GM19467 (cell line): ENCODE results near the gene MALT1.
A peak's percentile ranks its signal among the peaks of the same experiment; 100 is the strongest.
"Not testable (repeated sequence)": the region's sequence is repeated elsewhere in the genome, so short reads cannot be mapped to it uniquely, and the experiment has no call there.

Experiments used
- ATAC-seq: cut with Tn5 transposase; IDR thresholded peaks from one replicate; pipeline ENCODE4 v1.9.1; 2021; ENCODE audit warnings: mild to moderate bottlenecking, moderate library complexity; ENCODE audit not compliant: unreplicated experiment

Gene MALT1

GRCh38 chr18:58671111-58671631 is at the start of gene MALT1:
TSS of gene MALT1 (plus strand) at chr18:58671465. CDS start at chr18:58671644, 179 bp downstream.
- ATAC-seq, result peak; percentile 76

DNA sequence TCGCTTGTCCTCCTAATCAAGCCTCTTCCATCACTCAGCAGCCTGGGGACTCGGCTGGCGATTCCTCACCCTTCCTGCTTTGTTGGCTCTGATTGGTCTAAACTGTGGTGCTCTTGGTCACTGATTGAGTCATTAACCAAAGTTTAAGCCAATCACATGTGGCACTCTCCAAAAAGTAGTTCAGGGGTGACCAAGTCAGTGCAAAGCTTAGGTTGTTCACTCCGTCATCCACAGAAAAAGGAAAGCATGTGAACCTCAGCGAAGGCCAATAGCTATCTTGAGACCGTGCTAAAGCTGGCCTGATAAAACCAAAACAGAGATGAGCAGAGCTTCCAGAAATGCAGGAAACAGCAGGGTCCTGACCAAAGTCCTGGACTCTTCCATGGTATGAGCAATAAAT is 47.3 kb upstream of the MALT1 start:
- ATAC-seq, result no peak

- no peak for ATAC-seq
These were observed 45.4 kb upstream of the MALT1 start for GRCh38 chr18:58625839-58626238.

DNA sequence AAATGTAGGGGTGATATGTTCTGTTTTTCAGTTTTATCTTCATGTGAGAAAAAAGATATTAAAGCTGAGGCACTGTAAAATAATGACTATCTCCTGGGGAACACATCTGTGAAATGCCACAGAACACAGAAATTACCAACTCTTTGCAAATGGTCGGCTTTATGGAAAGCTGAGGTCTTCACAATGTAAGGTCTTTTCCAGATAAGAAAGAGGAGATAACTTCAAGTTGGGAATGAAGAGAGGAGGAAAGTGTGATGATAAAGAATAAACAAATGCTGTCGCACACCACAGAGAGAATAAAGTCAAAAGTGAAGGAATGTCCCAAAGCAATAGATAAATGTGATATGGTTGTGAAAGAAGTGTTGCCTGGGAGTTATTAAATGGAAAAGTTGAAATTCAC is 41.2 kb upstream of the MALT1 start:
- ATAC-seq, result no peak

- ATAC-seq, result no peak
These were observed 40.0 kb upstream of the MALT1 start for GRCh38 chr18:58631301-58631700.

DNA sequence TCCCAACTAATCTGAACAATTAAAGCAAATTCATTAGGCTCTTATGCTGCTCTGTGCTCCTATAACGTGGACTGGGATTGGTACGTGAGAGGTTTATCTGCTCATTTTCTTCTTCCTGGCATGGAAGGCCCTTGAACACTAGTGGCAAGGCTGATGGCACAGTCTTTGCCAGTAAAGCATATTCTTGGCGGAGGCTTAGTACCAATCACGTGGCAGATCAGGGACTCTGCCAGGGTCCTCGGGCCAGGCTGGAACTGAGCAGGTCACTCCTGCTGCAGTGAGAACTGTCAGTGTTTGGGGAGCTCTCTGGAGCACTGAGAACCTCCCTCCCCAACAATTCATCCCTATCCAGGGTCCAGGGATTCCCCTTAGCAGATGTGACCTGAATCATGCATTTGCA is 38.7 kb upstream of the MALT1 start:
- no peak for ATAC-seq

GRCh38 chr18:58633874-58634273 is 37.4 kb upstream of the MALT1 start:
- ATAC-seq, result no peak

GRCh38 chr18:58635891-58636290 is 35.4 kb upstream of the MALT1 start:
- no peak for ATAC-seq

GRCh38 chr18:58637197-58637596 is 34.1 kb upstream of the MALT1 start:
- no peak for ATAC-seq

- ATAC-seq, result no peak
These were observed 33.3 kb upstream of the MALT1 start for GRCh38 chr18:58637946-58638345.

DNA sequence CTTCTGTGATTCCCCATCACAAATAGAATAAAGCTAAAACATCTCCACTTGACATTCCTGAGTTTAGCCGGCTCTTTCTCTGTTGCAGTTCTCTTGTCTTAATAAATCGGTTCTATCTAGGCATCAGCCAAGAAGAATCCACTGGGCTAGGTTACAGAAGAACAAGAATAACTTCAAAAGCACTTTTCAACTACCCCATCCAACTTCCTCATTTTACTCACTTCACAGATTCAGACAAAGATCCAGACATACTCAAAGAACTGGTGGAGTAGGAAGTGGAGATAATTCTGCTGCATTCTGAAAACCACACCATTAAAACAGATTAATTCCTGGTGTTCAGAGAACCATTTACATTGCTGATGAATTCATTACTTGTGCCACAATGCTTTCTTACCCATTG is 32.8 kb upstream of the MALT1 start:
- no peak for ATAC-seq

- ATAC-seq, result no peak
These were observed 32.0 kb upstream of the MALT1 start for GRCh38 chr18:58639237-58639636.

- no peak for ATAC-seq
These were observed 31.4 kb upstream of the MALT1 start for GRCh38 chr18:58639751-58640427.

GRCh38 chr18:58640428-58640805 is 30.8 kb upstream of the MALT1 start:
- no peak for ATAC-seq

DNA sequence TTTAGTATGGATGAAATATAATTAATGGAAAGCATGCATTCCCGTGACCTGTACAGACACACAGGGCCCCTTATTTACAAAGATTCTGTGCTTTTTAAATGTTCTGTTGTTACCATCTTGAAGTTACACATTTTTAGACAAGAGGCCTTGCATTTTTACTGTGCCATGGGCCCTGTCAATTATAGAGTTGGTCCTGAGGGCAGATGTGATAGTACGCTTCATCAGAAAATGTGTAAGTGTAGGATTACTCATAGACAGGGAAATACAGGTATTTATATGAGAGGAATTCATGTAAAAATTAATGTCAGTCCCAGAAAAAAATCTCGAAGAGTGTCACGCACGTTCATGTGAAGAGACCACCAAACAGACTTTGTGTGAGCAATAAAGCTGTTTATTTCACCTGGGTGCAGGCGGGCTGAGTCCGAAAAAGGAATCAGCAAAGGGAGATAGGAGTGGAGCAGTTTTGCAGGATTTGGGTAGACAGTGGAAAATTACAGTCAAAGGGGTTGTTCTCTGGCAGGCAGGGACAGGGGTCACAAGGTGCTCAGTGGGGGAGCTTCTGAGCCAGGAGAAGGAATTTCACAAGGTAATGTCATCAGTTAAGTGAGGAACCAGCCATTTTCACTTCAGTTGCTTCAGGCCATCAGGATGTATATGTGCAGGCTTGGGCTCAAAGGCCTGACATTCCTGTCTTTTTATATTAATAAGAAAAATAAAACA is 30.2 kb upstream of the MALT1 start:
- ATAC-seq, result no peak

DNA sequence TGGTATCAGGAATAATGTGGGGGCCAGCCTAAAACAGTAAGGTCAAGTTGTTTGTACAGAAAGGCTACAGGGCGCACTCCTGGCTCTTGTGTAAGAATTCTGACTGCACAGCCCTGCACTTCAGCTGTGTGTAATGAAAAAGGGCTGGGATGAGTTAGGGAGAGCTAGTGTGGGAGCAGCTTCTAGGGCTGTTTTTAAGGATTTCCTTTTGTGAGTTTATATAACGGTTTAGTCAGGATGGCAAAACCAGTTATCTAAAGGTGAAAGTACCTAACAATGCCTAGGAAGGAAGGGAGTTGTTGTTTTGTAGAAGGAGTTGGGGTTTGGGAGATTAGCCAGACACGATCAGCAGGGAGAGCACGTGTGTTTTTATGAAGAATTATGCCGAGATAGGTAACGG is 27.7 kb upstream of the MALT1 start:
- not testable (repeated sequence) for ATAC-seq

DNA sequence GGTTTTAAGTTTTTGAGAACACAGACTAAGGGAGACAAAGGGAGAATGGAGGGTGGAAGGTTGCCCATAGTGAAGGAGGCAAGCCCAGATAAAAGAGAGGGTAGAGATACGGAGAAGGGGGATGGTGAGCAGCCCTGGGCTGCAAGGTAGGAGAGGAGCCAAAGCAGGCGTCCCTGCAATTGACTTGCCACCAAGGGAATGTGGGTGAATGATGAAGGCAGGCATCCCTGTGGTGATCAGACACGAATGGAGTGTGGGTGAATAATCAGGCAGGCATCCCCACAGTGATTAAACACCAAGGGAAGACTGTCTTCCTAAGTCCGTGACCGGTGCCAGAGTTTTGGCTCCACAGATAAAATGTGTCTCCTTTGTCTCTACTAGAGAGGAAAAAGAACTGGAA is 25.9 kb upstream of the MALT1 start:
- no peak for ATAC-seq

DNA sequence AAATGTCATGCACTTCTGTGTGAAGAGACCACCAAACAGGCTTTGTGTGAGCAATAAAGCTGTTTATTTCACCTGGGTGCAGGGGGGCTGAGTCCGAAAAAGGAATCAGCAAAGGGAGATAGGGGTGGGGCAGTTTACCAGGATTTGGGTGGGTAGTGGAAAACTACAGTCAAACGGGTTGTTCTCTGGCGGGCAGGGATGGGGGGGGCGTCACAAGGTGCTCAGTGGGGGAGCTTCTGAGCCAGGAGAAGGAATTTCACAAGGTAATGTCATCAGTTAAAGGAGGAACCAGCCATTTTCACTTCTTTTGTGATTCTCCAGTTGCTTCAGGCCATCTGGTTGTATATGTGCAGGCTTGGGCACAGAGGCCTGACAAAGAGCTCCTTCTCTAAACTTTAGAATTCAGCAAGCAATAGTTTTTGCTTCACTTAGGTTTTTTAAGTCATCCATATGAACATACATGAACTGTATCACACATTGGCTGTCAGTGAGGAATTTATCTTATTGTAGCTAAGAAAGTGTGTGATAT is 24.9 kb upstream of the MALT1 start:
- no peak for ATAC-seq

DNA sequence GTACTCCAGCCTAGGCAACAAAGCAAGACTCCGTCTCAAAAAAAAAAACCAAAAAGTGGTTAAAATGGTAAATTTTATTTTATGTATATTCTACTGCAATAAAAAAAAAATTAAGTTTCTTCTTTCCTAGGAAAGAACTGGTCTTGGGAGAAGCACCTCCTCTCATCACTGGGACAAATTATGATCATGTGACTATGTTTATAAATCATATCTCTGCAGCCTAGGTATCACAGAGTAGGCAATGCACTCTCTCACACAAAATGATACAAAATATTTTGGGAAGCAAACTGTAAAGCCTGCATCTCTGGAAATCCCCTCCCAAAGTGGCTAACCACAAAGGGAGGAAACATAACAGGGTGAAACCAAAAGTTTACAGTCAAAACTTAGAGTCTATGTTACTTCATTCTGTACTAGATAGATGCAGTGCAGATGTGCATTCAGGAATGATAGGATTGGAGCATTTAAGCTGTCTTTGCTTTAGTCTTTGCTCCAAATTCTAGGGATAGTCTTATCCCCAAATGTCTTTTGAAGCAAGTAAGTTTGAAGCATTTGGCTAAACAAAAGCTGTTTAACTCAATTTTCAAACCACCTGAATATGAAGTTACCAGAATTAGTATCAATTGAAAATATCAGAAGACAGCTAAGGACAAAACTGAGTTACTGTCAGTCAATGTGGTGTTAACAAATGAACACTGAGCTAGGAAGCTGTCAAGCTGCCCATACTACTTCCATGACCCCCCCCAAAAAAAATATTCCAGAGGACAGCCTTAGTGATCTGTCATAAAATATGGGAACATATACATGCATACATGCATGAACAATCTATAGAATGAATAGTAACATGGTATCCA is 21.1 kb upstream of the MALT1 start:
- peak; percentile 83 for ATAC-seq

DNA sequence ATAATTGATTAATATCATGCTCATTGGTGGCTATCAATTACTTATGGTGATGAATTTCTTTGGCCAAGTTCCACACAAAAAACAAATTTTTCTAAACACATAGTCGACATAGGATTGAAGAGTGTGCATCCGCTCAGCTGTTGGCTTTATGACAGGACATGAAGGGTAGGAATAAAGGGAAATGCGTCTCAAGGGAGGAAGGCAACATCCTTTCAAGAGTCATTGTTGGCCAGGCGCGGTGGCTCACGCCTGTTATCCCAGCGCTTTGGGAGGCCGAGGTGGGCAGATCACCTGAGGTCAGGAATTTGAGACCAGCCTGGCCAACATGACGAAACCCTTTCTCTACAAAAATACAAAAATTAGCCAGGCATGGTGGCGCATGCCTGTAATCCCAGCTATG is 20.4 kb upstream of the MALT1 start:
- not testable (repeated sequence) for ATAC-seq

GRCh38 chr18:58653144-58653722 is 18.0 kb upstream of the MALT1 start:
- ATAC-seq, result not testable (repeated sequence)
